ENCODE results near the gene PAX5. TPM values are rescaled to one million over a fixed set of nuclear protein-coding genes. Genes with fewer than 3 reads are reported as not detected.

Gene PAX5
- total RNA-seq, 1 donor from 2014 or later, result not detected

GRCh38 chr9:36911601-36912412, 122.3 kb downstream of the PAX5 start:
- FAIRE-seq (no peak), DNase-seq (ENCODE audit: low spot score in 2 of 2) (no peak)

GRCh38 chr9:36911037-36911436, 123.0 kb downstream of the PAX5 start:
- no peak for FAIRE-seq
- no peak for DNase-seq (ENCODE audit: low spot score in 2 of 2)

GRCh38 chr9:36906492-36906891, 127.6 kb downstream of the PAX5 start:
- no peak for DNase-seq (ENCODE audit: low spot score in 2 of 2)
- FAIRE-seq, result no peak

- DNase-seq (ENCODE audit: low spot score in 2 of 2) (no peak), FAIRE-seq (no peak)
Observed at GRCh38 chr9:36905101-36906066, 128.7 kb downstream of the PAX5 start.

GRCh38 chr9:36903541-36904435, 130.3 kb downstream of the PAX5 start:
- DNase-seq (ENCODE audit: low spot score in 2 of 2) (no peak), FAIRE-seq (no peak)

- DNase-seq (ENCODE audit: low spot score in 2 of 2), result no peak
- FAIRE-seq, result no peak
Observed at GRCh38 chr9:36902861-36903524, 131.1 kb downstream of the PAX5 start.

GRCh38 chr9:36902080-36902716, 131.9 kb downstream of the PAX5 start:
- FAIRE-seq (no peak), DNase-seq (ENCODE audit: low spot score in 2 of 2) (no peak)

- FAIRE-seq (no peak), DNase-seq (ENCODE audit: low spot score in 2 of 2) (no peak)
Observed at GRCh38 chr9:36901528-36901927, 132.5 kb downstream of the PAX5 start.

- FAIRE-seq (no peak), DNase-seq (ENCODE audit: low spot score in 2 of 2) (no peak)
Observed at GRCh38 chr9:36900856-36901220, 133.2 kb downstream of the PAX5 start.

GRCh38 chr9:36900136-36900855, 133.8 kb downstream of the PAX5 start:
- no peak for FAIRE-seq
- peak in 1 of 2 donors; percentile 28 for DNase-seq (ENCODE audit: low spot score in 2 of 2)

- no peak for DNase-seq (ENCODE audit: low spot score in 2 of 2)
- FAIRE-seq, result no peak
Observed at GRCh38 chr9:36899406-36899805, 134.7 kb downstream of the PAX5 start.

- FAIRE-seq (no peak), DNase-seq (ENCODE audit: low spot score in 2 of 2) (no peak)
Observed at GRCh38 chr9:36898431-36899020, 135.5 kb downstream of the PAX5 start.

GRCh38 chr9:36897478-36897877, 136.6 kb downstream of the PAX5 start:
- FAIRE-seq (no peak), DNase-seq (ENCODE audit: low spot score in 2 of 2) (no peak)

GRCh38 chr9:36897019-36897418, 137.0 kb downstream of the PAX5 start:
- FAIRE-seq, result no peak
- no peak for DNase-seq (ENCODE audit: low spot score in 2 of 2)

- DNase-seq (ENCODE audit: low spot score in 2 of 2) (no peak), FAIRE-seq (no peak)
Observed at GRCh38 chr9:36896296-36896695, 137.8 kb downstream of the PAX5 start.

GRCh38 chr9:36895744-36896260, 138.3 kb downstream of the PAX5 start:
- FAIRE-seq, result no peak
- no peak for DNase-seq (ENCODE audit: low spot score in 2 of 2)

- no peak for FAIRE-seq
- no peak for DNase-seq (ENCODE audit: low spot score in 2 of 2)
Observed at GRCh38 chr9:36894695-36895310, 139.3 kb downstream of the PAX5 start.

GRCh38 chr9:36893911-36894310, 140.2 kb downstream of the PAX5 start:
- FAIRE-seq (no peak), DNase-seq (ENCODE audit: low spot score in 2 of 2) (no peak)

Measured in frontal cortex (tissue), 4 donors.